Adrenal gland (tissue), 12 donors: ENCODE measurements around the gene OR1K1. TPM values are rescaled to one million over a fixed set of nuclear protein-coding genes. Genes with fewer than 3 reads are reported as not detected.
A peak's percentile ranks its signal among the peaks of the same experiment; 100 is the strongest.
"Not testable (repeated sequence)": the region's sequence is repeated elsewhere in the genome, so short reads cannot be mapped to it uniquely, and the experiment has no call there.

ENCODE experiments used
- DNase-seq, 7 donors: peaks; one replicate each; pipeline ENCODE4 v3.0.0-alpha.2; 2019 to 2020
- H3K27ac ChIP-seq, 5 donors: fragments of 200-600 bp; sonication (generic) in 4 of 5; 1 replicate in 3 of 5; 2 replicates in 2 of 5; pipeline versions ENCODE4 v1.5.1 to v1.8.0; 2016 to 2020; ENCODE audit warnings: mild to moderate bottlenecking in 1 of 5
- H3K27me3 ChIP-seq: fragments of 200-600 bp; 2 replicates; pipeline ENCODE4 v1.8.0; 2021
- H3K36me3 ChIP-seq, 2 donors: fragments of 200-600 bp; replicated peaks in 1 of 2; 1 replicate in 1 of 2; 2 replicates in 1 of 2; pipeline versions ENCODE4 v1.5.1 to v1.8.0; 2018 to 2022
- H3K4me1 ChIP-seq, 2 donors: fragments of 200-600 bp; replicated peaks in 1 of 2; 1 replicate in 1 of 2; 2 replicates in 1 of 2; pipeline versions ENCODE4 v1.5.1 to v1.8.0; 2018 to 2021
- H3K4me3 ChIP-seq, 4 donors: fragments of 200-600 bp; sonication (generic) in 3 of 4; one replicate each; pipeline ENCODE4 v1.5.1; 2016 to 2018
- H3K9me3 ChIP-seq, 3 donors: fragments of 200-600 bp; sonication (generic) in 1 of 3; replicated peaks in 1 of 3; 1 replicate in 2 of 3; 2 replicates in 1 of 3; pipeline versions ENCODE4 v1.5.1 to v1.8.0; 2016 to 2021
- POLR2A ChIP-seq, 2 donors: fragments of 450-650 bp; IDR thresholded peaks; one replicate each; pipeline ENCODE4 v1.6.1; 2017; ENCODE audit warnings: antibody characterized with exemption in 2 of 2, mild to moderate bottlenecking in 2 of 2, moderate library complexity in 1 of 2
- WGBS, 4 donors: extraction: QIAGEN DNeasy Blood & Tissue Kit in 2 of 4; methylation state at CpG; one replicate each; pipeline versions ENCODE4 v1.1.5 to v1.1.7; 2013 to 2017; 5-methylcytosine and 5-hydroxymethylcytosine counted together
- intact Hi-C, 2 donors: fragments of 100-400 bp; cut with DNase I; formaldehyde crosslinking; loops; one replicate each; pipeline versions ENCODE4 v1.14.1 to v1.15.0; 2022 to 2023
- polyA plus RNA-seq, 3 donors: library from polyadenylated mRNA; stranded (reverse); fragments of 200-250 nt in 2 of 3; fragments of 350-450 nt in 1 of 3; fragmentation: Illumina TruSeq in 1 of 3; extraction: RNeasy Lipid Tissue Mini Kit (QIAGEN cat#74804) in 1 of 3; gene quantifications; one replicate each; pipeline ENCODE4 v1.2.3, GENCODE V29; 2013 to 2014
- total RNA-seq, 9 donors: library from RNA; depleted of rRNA in 4 of 9; stranded (reverse); fragments of >200 nt in 4 of 9; fragments of 120-200 nt in 1 of 9; fragmentation: NEBNext Ultra II Directional in 1 of 9; extraction: Animal tissue kit (Norgen Biotek cat#: 25700) in 1 of 9; gene quantifications; one replicate each; pipeline versions ENCODE4 v1.1.0 to v1.2.4, GENCODE V29; 2013 to 2023
- TF ChIP-seq, protein P1 (sequence below), 6 experiments: fragments of 450-650 bp in 4 of 6; fragments of 200-600 bp in 2 of 6; sonication (generic) in 1 of 6; IDR thresholded peaks; 1 replicate in 5 of 6; 2 replicates in 1 of 6; pipeline versions ENCODE4 v1.5.1 to v1.8.0; 2016 to 2021; ENCODE audit warnings: antibody characterized with exemption in 6 of 6, mild to moderate bottlenecking in 2 of 6, moderate library complexity in 1 of 6
- donor health status: healthy with polysubstance abuse.
- donor health status: Bipolar disorder and iron deficiency.
- donor health status: DM: yes; HTN: yes; CAD: no.
- donor health status: DM: no; HTN: no; CAD: no.
- donor health status: DM: no; HTN: no; CAD: no.
- donor health status: DM: yes; HTN: yes; CAD: no.

OR1K1 gene
- total and polyA plus RNA-seq, 12 donors: not detected

DNA sequence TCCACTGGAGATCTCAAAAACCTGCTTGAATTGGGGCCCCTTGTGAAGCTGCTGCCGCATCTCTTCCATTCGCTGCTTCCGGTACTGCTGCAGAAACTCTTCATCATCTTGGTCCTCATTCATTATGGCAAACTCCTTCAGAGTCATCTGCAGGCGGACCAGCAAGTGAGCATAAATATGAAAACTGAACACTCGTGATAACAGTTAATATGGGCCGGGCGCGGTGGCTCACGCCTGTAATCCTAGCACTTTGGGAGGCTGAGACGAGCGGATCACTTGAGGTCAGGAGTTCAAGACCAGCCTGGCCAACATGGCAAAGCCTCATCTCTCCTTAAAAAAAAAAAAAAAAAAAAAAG, 20.5 kb downstream of the OR1K1 start:
- intact Hi-C loops: no loop called here
- Histone ChIP-seq H3K36me3 (peaks cover 0 to 39% of the 10 kb centered on the region in 2 donors), H3K4me3 (no peak overlapping the region), H3K9me3 (no peaks in the 10 kb centered on the region), H3K4me1 (peaks cover 6 to 15% of the 10 kb centered on the region in 2 donors), H3K27ac (peak overlapping the region in 1 of 5 donors; percentile 5), H3K27me3 (no peaks in the 10 kb centered on the region)
- 91 to 96% (median 94%) methylated on average over 11 of the region's 11 CpGs for WGBS, 4 donors
- no peak for TF ChIP-seq POLR2A (IDR thresholded peaks at IDR 0.05)
- DNase-seq: peak in 1 of 7 donors; percentile 47

DNA sequence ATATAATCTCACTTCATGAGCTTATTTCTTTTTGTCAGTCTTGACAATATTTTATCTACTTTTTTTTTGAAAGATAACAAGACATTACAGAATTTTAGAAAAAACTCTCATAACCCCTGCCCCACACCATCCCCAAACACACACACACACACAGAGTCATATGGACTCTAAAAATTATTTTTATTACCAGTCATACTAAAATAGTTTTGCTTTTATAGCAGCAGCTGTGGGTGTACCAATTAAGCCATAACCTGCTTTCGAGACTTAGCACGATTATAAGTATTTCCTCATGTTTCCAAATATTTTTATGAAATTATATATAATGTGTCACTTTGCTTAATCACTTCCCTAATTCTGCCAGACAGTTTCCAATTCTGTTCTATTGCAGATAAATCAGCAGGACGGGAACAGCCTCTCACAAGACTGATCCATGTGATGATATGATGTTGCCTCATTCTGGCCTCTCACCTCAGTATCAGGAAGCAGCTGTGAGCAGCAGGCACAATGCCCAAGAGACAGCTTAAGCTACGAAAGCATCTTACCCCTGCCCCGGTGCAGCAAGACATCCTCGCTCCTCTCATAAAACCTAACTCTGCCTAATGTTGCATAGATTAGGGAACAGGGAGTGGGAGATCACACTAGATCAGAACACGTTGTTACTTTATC, 21.5 kb downstream of the OR1K1 start:
- H3K36me3 ChIP-seq: peaks cover 0 to 39% of the 10 kb centered on the region in 2 donors
- H3K27me3 ChIP-seq: no peaks in the 10 kb centered on the region
- no peak overlapping the region for H3K4me3 ChIP-seq
- 42 to 49% (median 47%) methylated on average over 7 of the region's 7 CpGs for WGBS, 4 donors
- DNase-seq: peak; percentile 42 to 86 (median 67)
- TF ChIP-seq POLR2A (IDR thresholded peaks at IDR 0.05): no peak
- H3K27ac ChIP-seq: peak overlapping the region in 3 of 5 donors; percentile 35 to 53 (median 51)
- intact Hi-C loops: no loop called here
- no peaks in the 10 kb centered on the region for H3K9me3 ChIP-seq
- H3K4me1 ChIP-seq: peaks cover 6 to 24% of the 10 kb centered on the region in 2 donors

DNA sequence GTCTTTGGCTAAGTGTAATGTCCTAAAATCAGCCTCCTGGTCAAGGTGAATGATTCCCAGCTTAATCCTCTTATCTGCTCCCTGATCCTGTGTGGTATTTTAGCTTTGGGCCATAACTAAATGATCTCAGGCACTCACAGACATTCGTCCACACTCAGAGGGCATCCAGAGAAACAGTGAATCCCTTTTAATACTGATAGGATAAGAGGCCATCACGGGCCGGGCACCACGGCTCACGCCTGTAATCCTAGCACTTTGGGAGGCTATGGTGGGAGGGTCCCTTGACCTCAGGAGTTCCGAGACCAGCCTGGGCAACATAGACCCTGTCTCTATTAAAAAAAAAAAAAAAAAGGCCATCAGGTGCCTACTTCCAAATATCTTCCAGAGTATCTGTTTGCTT, 22.1 kb downstream of the OR1K1 start:
- 90 to 93% (median 91%) methylated on average over 6 of the region's 6 CpGs for WGBS, 4 donors
- Histone ChIP-seq H3K36me3 (peaks cover 0 to 39% of the 10 kb centered on the region in 2 donors), H3K27me3 (no peaks in the 10 kb centered on the region), H3K27ac (peak overlapping the region in 3 of 5 donors; percentile 35 to 53 (median 51)), H3K4me3 (no peak overlapping the region), H3K4me1 (peaks cover 6 to 31% of the 10 kb centered on the region in 2 donors), H3K9me3 (no peaks in the 10 kb centered on the region)
- TF ChIP-seq POLR2A (IDR thresholded peaks at IDR 0.05): no peak
- TF ChIP-seq, protein P1, sequence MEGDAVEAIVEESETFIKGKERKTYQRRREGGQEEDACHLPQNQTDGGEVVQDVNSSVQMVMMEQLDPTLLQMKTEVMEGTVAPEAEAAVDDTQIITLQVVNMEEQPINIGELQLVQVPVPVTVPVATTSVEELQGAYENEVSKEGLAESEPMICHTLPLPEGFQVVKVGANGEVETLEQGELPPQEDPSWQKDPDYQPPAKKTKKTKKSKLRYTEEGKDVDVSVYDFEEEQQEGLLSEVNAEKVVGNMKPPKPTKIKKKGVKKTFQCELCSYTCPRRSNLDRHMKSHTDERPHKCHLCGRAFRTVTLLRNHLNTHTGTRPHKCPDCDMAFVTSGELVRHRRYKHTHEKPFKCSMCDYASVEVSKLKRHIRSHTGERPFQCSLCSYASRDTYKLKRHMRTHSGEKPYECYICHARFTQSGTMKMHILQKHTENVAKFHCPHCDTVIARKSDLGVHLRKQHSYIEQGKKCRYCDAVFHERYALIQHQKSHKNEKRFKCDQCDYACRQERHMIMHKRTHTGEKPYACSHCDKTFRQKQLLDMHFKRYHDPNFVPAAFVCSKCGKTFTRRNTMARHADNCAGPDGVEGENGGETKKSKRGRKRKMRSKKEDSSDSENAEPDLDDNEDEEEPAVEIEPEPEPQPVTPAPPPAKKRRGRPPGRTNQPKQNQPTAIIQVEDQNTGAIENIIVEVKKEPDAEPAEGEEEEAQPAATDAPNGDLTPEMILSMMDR (IDR thresholded peaks at IDR 0.05): no peak
- no peak for DNase-seq
- intact Hi-C loops: no loop called here

DNA sequence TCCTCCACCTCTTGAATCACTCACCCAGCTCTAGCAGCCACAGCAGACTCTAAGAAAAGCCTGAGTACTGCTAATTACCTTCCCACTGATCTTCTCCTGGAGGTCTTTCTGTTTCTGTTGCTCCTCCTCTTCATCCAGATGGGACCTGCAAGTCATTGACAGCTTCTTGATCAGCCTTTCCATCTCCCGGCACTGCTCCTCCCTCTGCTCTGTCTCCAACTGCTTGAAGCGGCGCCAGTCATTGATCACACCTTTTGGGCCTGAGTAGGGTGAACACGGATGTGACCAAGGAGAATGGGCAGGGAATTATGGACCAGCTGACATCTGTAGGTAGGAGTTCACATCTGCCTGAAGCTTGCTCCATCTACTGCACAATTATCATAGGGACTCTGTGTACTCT, 23.0 kb downstream of the OR1K1 start:
- no peaks in the 10 kb centered on the region for H3K27me3 ChIP-seq
- H3K36me3 ChIP-seq: peaks cover 0 to 35% of the 10 kb centered on the region in 2 donors
- no peaks in the 10 kb centered on the region for H3K9me3 ChIP-seq
- no peak overlapping the region for H3K4me3 ChIP-seq
- H3K4me1 ChIP-seq: peaks cover 6 to 36% of the 10 kb centered on the region in 2 donors
- no peak overlapping the region for H3K27ac ChIP-seq
- TF ChIP-seq, protein P1 (IDR thresholded peaks at IDR 0.05): no peak
- no peak for TF ChIP-seq POLR2A (IDR thresholded peaks at IDR 0.05)
- DNase-seq: no peak
- WGBS, 4 donors: 91 to 97% (median 94%) methylated on average over 4 of the region's 4 CpGs
- intact Hi-C loops: no loop called here

DNA sequence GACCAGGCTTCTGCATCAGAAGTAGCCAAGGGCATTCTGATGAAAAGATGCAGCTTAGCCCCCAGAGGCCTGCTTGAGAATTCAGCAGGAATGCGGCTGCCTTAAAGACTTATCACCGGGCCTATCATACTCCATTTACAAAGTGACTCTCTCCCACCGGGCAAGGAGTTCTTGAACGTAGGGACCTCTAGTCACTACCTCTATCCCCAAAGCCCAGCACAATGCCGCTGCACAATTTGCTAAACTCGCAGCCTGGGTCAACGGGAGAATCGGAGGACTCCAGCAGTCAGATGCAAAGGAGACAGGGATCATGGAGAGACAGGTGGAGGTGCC, 27.8 kb downstream of the OR1K1 start:
- TF ChIP-seq, protein P1 (IDR thresholded peaks at IDR 0.05): no peak
- no peak for TF ChIP-seq POLR2A (IDR thresholded peaks at IDR 0.05)
- 0% methylated on average over 8 of the region's 8 CpGs for WGBS, 4 donors
- peak in 1 of 7 donors; percentile 29 for DNase-seq
- Histone ChIP-seq H3K9me3 (no peaks in the 10 kb centered on the region), H3K27me3 (no peaks in the 10 kb centered on the region), H3K4me3 (peak overlapping the region; percentile 83 to 90 (median 87)), H3K27ac (peak overlapping the region; percentile 58 to 94 (median 87)), H3K36me3 (peaks cover 0 to 14% of the 10 kb centered on the region in 2 donors), H3K4me1 (peaks cover 0 to 25% of the 10 kb centered on the region in 2 donors)
- intact Hi-C loops: no loop called here

DNA sequence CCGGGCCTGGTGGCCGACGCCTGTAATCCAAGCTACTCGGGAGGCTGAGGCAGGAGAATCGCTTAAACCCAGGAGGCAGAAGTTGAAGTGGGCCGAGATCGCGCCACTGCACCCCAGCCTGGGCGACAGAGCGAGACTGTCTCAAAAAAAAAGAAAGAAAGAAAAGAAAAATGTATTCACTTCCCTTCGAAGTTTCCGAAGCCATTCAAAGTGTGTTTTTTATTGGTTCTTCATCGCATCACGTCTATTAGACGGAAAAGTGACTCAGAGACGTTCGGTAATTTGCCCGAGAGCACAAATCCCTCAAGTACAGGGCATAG, 29.0 kb downstream of the OR1K1 start:
- peak overlapping the region in 4 of 5 donors; percentile 86 to 94 (median 88) for H3K27ac ChIP-seq
- intact Hi-C loops, H3K27me3 ChIP-seq, H3K36me3 ChIP-seq, H3K9me3 ChIP-seq, DNase-seq: not testable (repeated sequence)
- peak overlapping the region in 3 of 4 donors; percentile 83 to 90 (median 89) for H3K4me3 ChIP-seq
- H3K4me1 ChIP-seq: peaks cover 0 to 25% of the 10 kb centered on the region in 2 donors
- WGBS, 4 donors: 67 to 72% (median 69%) methylated on average over 18 of the region's 18 CpGs
